Adrenal gland (tissue), 9 donors: ENCODE measurements around the gene MTCL3.

ENCODE experiments used
- DNase-seq, 7 donors: peaks; one replicate each; pipeline ENCODE4 v3.0.0-alpha.2; 2019 to 2020
- H3K27ac ChIP-seq, 5 donors: fragments of 200-600 bp; sonication (generic) in 4 of 5; 1 replicate in 3 of 5; 2 replicates in 2 of 5; pipeline versions ENCODE4 v1.5.1 to v1.8.0; 2016 to 2020; ENCODE audit warnings: mild to moderate bottlenecking in 1 of 5
- H3K27me3 ChIP-seq: fragments of 200-600 bp; 2 replicates; pipeline ENCODE4 v1.8.0; 2021
- H3K36me3 ChIP-seq, 2 donors: fragments of 200-600 bp; replicated peaks in 1 of 2; 1 replicate in 1 of 2; 2 replicates in 1 of 2; pipeline versions ENCODE4 v1.5.1 to v1.8.0; 2018 to 2022
- H3K4me1 ChIP-seq, 2 donors: fragments of 200-600 bp; replicated peaks in 1 of 2; 1 replicate in 1 of 2; 2 replicates in 1 of 2; pipeline versions ENCODE4 v1.5.1 to v1.8.0; 2018 to 2021
- H3K4me3 ChIP-seq, 4 donors: fragments of 200-600 bp; sonication (generic) in 3 of 4; one replicate each; pipeline ENCODE4 v1.5.1; 2016 to 2018
- H3K9me3 ChIP-seq, 3 donors: fragments of 200-600 bp; sonication (generic) in 1 of 3; replicated peaks in 1 of 3; 1 replicate in 2 of 3; 2 replicates in 1 of 3; pipeline versions ENCODE4 v1.5.1 to v1.8.0; 2016 to 2021
- POLR2A ChIP-seq, 2 donors: fragments of 450-650 bp; IDR thresholded peaks; one replicate each; pipeline ENCODE4 v1.6.1; 2017; ENCODE audit warnings: antibody characterized with exemption in 2 of 2, mild to moderate bottlenecking in 2 of 2, moderate library complexity in 1 of 2
- WGBS, 4 donors: extraction: QIAGEN DNeasy Blood & Tissue Kit in 2 of 4; methylation state at CpG; one replicate each; pipeline versions ENCODE4 v1.1.5 to v1.1.7; 2013 to 2017; 5-methylcytosine and 5-hydroxymethylcytosine counted together
- intact Hi-C, 2 donors: fragments of 100-400 bp; cut with DNase I; formaldehyde crosslinking; loops; one replicate each; pipeline versions ENCODE4 v1.14.1 to v1.15.0; 2022 to 2023
- TF ChIP-seq, protein P1 (sequence below), 6 experiments: fragments of 450-650 bp in 4 of 6; fragments of 200-600 bp in 2 of 6; sonication (generic) in 1 of 6; IDR thresholded peaks; 1 replicate in 5 of 6; 2 replicates in 1 of 6; pipeline versions ENCODE4 v1.5.1 to v1.8.0; 2016 to 2021; ENCODE audit warnings: antibody characterized with exemption in 6 of 6, mild to moderate bottlenecking in 2 of 6, moderate library complexity in 1 of 6
- donor health status: healthy with polysubstance abuse.
- donor health status: Bipolar disorder and iron deficiency.
- donor health status: DM: yes; HTN: yes; CAD: no.
- donor health status: DM: no; HTN: no; CAD: no.
- donor health status: DM: no; HTN: no; CAD: no.

Gene MTCL3

DNA sequence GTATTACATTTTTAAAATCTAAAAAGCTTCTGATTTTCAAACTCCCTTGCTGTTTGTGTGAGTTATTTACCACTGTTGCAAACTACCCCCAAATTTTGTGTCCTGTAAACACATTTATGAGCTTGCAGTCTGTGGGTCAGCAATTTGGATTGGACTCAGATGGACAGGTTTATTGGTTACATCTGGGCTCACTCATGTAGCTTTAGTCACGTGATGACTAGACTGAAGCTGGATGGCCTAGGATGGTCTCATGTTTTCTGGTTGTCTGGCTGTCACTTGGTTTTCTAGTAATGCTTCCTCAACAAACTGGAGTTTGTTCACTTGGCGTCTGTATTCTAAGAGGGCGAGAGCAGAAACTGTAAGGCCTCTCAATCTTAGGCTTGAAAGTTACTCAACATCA, 45.6 kb upstream of the MTCL3 start:
- H3K4me1 ChIP-seq: no peaks in the 10 kb centered on the region
- 70 to 84% (median 78%) methylated on average over 3 of the region's 3 CpGs for WGBS, 4 donors
- intact Hi-C loops: no loop called here
- H3K9me3 ChIP-seq: no peaks in the 10 kb centered on the region
- no peak overlapping the region for H3K4me3 ChIP-seq
- H3K36me3 ChIP-seq: no peaks in the 10 kb centered on the region
- H3K27me3 ChIP-seq: no peaks in the 10 kb centered on the region
- no peak for TF ChIP-seq POLR2A (IDR thresholded peaks at IDR 0.05)
- TF ChIP-seq, protein P1, sequence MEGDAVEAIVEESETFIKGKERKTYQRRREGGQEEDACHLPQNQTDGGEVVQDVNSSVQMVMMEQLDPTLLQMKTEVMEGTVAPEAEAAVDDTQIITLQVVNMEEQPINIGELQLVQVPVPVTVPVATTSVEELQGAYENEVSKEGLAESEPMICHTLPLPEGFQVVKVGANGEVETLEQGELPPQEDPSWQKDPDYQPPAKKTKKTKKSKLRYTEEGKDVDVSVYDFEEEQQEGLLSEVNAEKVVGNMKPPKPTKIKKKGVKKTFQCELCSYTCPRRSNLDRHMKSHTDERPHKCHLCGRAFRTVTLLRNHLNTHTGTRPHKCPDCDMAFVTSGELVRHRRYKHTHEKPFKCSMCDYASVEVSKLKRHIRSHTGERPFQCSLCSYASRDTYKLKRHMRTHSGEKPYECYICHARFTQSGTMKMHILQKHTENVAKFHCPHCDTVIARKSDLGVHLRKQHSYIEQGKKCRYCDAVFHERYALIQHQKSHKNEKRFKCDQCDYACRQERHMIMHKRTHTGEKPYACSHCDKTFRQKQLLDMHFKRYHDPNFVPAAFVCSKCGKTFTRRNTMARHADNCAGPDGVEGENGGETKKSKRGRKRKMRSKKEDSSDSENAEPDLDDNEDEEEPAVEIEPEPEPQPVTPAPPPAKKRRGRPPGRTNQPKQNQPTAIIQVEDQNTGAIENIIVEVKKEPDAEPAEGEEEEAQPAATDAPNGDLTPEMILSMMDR (IDR thresholded peaks at IDR 0.05): no peak
- DNase-seq: no peak
- H3K27ac ChIP-seq: no peak overlapping the region

DNA sequence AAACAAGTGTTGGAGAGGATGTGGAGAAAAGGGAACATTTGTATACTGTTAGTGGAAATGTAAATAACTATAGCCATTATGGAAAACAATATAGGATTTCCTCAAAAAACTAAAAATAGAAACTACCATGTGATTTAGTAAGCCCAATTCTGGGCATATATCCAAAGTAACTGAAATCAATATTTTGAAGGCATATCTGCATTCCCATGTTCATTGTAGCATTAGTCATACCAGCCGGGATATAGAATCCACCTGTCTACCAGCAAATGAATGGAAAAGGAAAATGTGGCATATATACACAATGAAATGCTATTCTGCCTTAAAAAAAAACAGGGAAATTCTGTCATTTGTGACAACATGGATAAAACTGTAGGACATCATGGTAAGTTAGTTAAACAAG, 42.5 kb upstream of the MTCL3 start:
- intact Hi-C loops: no loop called here
- Histone ChIP-seq H3K4me3 (no peak overlapping the region), H3K36me3 (no peaks in the 10 kb centered on the region), H3K4me1 (no peaks in the 10 kb centered on the region), H3K27me3 (no peaks in the 10 kb centered on the region), H3K27ac (no peak overlapping the region), H3K9me3 (no peaks in the 10 kb centered on the region)
- WGBS, 4 donors: 31 to 77% (median 46%) methylated on average over 1 of the region's 1 CpG
- TF ChIP-seq POLR2A (IDR thresholded peaks at IDR 0.05): no peak
- TF ChIP-seq, protein P1 (IDR thresholded peaks at IDR 0.05): no peak
- no peak for DNase-seq

DNA sequence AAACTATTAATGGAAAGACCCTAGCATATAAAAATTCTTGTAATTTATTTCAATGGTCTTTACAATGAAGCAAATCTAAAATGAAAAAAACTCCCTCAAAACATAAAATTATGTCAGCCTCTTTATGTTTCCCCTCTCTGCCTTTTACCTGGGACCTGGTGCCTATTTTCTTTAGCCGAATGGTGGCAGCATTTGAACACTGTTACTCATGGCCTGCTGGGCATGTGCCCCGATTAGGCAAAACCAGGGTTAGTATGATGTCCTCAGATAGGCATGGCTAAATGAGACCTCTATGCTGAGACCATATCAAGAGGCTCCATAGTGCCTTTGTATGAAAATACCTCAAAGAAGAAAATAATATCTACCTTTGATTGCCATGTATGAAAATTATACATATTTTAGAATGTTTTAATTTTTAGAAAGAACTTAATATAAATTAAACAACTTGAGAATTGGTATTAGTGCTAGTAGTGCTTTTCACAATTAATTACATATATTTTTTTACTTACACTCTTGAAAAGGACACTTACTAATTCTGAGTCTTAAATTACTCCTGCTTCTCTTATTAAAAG, 35.4 kb upstream of the MTCL3 start:
- Histone ChIP-seq H3K4me1 (no peaks in the 10 kb centered on the region), H3K9me3 (no peaks in the 10 kb centered on the region), H3K27me3 (peaks cover 12% of the 10 kb centered on the region), H3K36me3 (no peaks in the 10 kb centered on the region), H3K4me3 (no peak overlapping the region), H3K27ac (no peak overlapping the region)
- DNase-seq: peak in 3 of 7 donors; percentile 9 to 17 (median 16)
- intact Hi-C loops: no loop called here
- TF ChIP-seq, protein P1 (IDR thresholded peaks at IDR 0.05): no peak
- TF ChIP-seq POLR2A (IDR thresholded peaks at IDR 0.05): no peak
- WGBS, 4 donors: 17 to 35% (median 34%) methylated on average over 2 of the region's 2 CpGs

DNA sequence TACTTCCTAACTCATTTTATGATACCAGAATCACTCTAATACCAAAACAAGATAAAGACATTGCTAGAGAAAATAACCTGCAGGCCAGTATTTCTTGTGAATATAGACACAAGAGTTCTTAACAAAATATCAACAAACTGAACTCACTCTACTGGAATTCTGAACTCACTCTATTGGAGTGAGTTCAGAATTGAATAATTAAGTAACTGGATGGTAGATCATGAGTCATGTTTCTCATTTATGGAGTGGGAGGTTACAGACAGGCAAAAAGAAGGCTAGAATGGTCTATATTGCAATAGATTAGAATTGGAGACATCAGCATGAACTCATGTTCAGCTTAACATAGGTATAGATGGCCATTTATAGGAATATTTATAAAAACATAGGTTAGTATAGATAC, 31.3 kb upstream of the MTCL3 start:
- H3K9me3 ChIP-seq: no peaks in the 10 kb centered on the region
- TF ChIP-seq, protein P1 (IDR thresholded peaks at IDR 0.05): no peak
- TF ChIP-seq POLR2A (IDR thresholded peaks at IDR 0.05): no peak
- intact Hi-C loops: no loop called here
- no peak overlapping the region for H3K4me3 ChIP-seq
- H3K27ac ChIP-seq: no peak overlapping the region
- H3K4me1 ChIP-seq: no peaks in the 10 kb centered on the region
- DNase-seq: no peak
- H3K36me3 ChIP-seq: no peaks in the 10 kb centered on the region
- H3K27me3 ChIP-seq: peaks cover 15% of the 10 kb centered on the region
